H1 (cell line): ENCODE measurements around the gene LRWD1. TPM values are rescaled to one million over a fixed set of nuclear protein-coding genes. Genes with fewer than 3 reads are reported as not detected.

ENCODE experiments used
- ATF3 ChIP-seq: IDR thresholded peaks from 2 replicates; pipeline ENCODE4 v1.6.1; 2011; ENCODE audit warnings: low read depth, mild to moderate bottlenecking, low read length; ENCODE audit not compliant: insufficient read depth
- KDM4A ChIP-seq: IDR thresholded peaks from one replicate; pipeline ENCODE4 v1.7.1; 2012; ENCODE audit warnings: low read depth, mild to moderate bottlenecking, moderate library complexity, low read length, inconsistent platforms; ENCODE audit not compliant: severe bottlenecking
- MAFK ChIP-seq: IDR thresholded peaks from 2 replicates; pipeline ENCODE4 v1.6.1; 2012; ENCODE audit warnings: low read depth, mild to moderate bottlenecking, improper control_type of control experiment, low read length
- SIN3A ChIP-seq, 2 experiments: IDR thresholded peaks in 1 of 2; conservative IDR thresholded peaks in 1 of 2; 2 replicates each; pipeline ENCODE4 v1.6.1; 2011 to 2012; ENCODE audit warnings: low read length in 2 of 2, improper control_type of control experiment in 1 of 2, low read depth in 1 of 2, mild to moderate bottlenecking in 1 of 2
- SRF ChIP-seq: IDR thresholded peaks from 2 replicates; pipeline ENCODE4 v1.6.1; 2011; ENCODE audit warnings: mild to moderate bottlenecking, low read depth, low read length, moderate library complexity
- YY1 ChIP-seq: IDR thresholded peaks from 2 replicates; pipeline ENCODE4 v1.6.1; 2011; ENCODE audit warnings: low read depth, mild to moderate bottlenecking, low read length
- polyA plus RNA-seq, 7 experiments: library from polyadenylated mRNA; depleted of rRNA in 3 of 7; stranded (reverse) in 5 of 7; unstranded in 2 of 7; fragments of >200 nt in 5 of 7; fragments of 200-250 nt in 2 of 7; gene quantifications; 1 replicate in 5 of 7; 2 replicates in 1 of 7; 4 replicates in 1 of 7; pipeline versions ENCODE4 v1.2.1 to v1.2.3, GENCODE V29; 2011 to 2013; ENCODE audit warnings: missing spikeins in 2 of 7, mixed read lengths in 2 of 7
- total RNA-seq: library from RNA; stranded (reverse); fragmentation: NEBNext Ultra II Directional; extraction: Animal tissue kit (Norgen Biotek cat#: 25700); gene quantifications from 2 replicates; pipeline ENCODE4 v1.2.1, GENCODE V29; 2021

Gene LRWD1
- total and polyA plus RNA-seq, 2 of the 8 experiments (the other 6 are each of a cell fraction or from before 2014, with no cell fraction given): 23.4 to 26.8 TPM

GRCh38 chr7:102469972-102470825, 5.4 kb downstream of the LRWD1 start (continued):
- no peak for TF ChIP-seq ATF3
- TF ChIP-seq MAFK: no peak
- TF ChIP-seq KDM4A: no peak
- no peak for TF ChIP-seq YY1
- TF ChIP-seq SIN3A (conservative IDR thresholded peaks at IDR 0.05 in 1 of 2, IDR thresholded peaks at IDR 0.05 in 1 of 2; ENCODE audit: low read depth in 1 of 2, low read length in 2 of 2): no peak
- no peak for TF ChIP-seq SRF
